Peyer's patch (tissue), 4 donors: ENCODE data around the gene PXMP2. TPM values are rescaled to one million over a fixed set of nuclear protein-coding genes. Genes with fewer than 3 reads are reported as not detected.

ENCODE experiments used
- DNase-seq, 3 donors: peaks; one replicate each; pipeline ENCODE4 v3.0.0-alpha.2; 2017 to 2019
- H3K27ac ChIP-seq, 4 donors: fragments of 200-600 bp; sonication (generic); one replicate each; pipeline ENCODE4 v1.5.1; 2016 to 2019
- H3K27me3 ChIP-seq, 2 donors: fragments of 200-600 bp; sonication (generic); one replicate each; pipeline ENCODE4 v1.5.1; 2019
- H3K36me3 ChIP-seq, 3 donors: fragments of 200-600 bp; sonication (generic); one replicate each; pipeline ENCODE4 v1.5.1; 2016 to 2019
- H3K4me1 ChIP-seq, 4 donors: fragments of 200-600 bp; sonication (generic); one replicate each; pipeline ENCODE4 v1.5.1; 2016 to 2019
- H3K4me3 ChIP-seq, 4 donors: fragments of 200-600 bp; sonication (generic); 1 replicate in 3 of 4; 2 replicates in 1 of 4; pipeline ENCODE4 v1.5.1; 2016 to 2019; ENCODE audit warnings: mild to moderate bottlenecking in 1 of 4
- H3K9me3 ChIP-seq, 4 donors: fragments of 200-600 bp; sonication (generic); one replicate each; pipeline ENCODE4 v1.5.1; 2016 to 2019; ENCODE audit warnings: mild to moderate bottlenecking in 1 of 4
- CTCF ChIP-seq, 6 experiments: fragments of 450-650 bp in 4 of 6; fragments of 200-600 bp in 2 of 6; sonication (generic) in 1 of 6; IDR thresholded peaks; one replicate each; pipeline ENCODE4 v1.5.1; 2017 to 2019; ENCODE audit warnings: antibody characterized with exemption in 6 of 6, mild to moderate bottlenecking in 3 of 6, moderate library complexity in 1 of 6
- POLR2A ChIP-seq, 2 donors: fragments of 450-650 bp; IDR thresholded peaks; one replicate each; pipeline ENCODE4 v1.5.1; 2017; ENCODE audit warnings: antibody characterized with exemption in 2 of 2, mild to moderate bottlenecking in 2 of 2, moderate library complexity in 2 of 2
- total RNA-seq, 4 donors: library from RNA; depleted of rRNA; stranded (reverse); fragments of >200 nt; gene quantifications; one replicate each; pipeline ENCODE4 v1.1.0, GENCODE V29; 2016

PXMP2 gene
- total RNA-seq, 4 donors from 2014 or later: 19.8 to 157 (median 109) TPM

GRCh38 chr12:132659146-132659545 lies 28.2 kb upstream of the PXMP2 start:
- Histone ChIP-seq H3K4me1 (no peaks in the 10 kb centered on the region), H3K27me3 (no peaks in the 10 kb centered on the region), H3K4me3 (no peak overlapping the region), H3K27ac (no peak overlapping the region), H3K9me3 (no peaks in the 10 kb centered on the region), H3K36me3 (peaks cover 0 to 86% (median 0%) of the 10 kb centered on the region in 3 donors)
- DNase-seq: peak in 1 of 3 donors; percentile 31
- TF ChIP-seq POLR2A (IDR thresholded peaks at IDR 0.05): no peak
- TF ChIP-seq CTCF (IDR thresholded peaks at IDR 0.05): no peak

GRCh38 chr12:132660052-132660451 lies 27.3 kb upstream of the PXMP2 start:
- peak in 1 of 3 donors; percentile 5 for DNase-seq
- TF ChIP-seq CTCF (IDR thresholded peaks at IDR 0.05) (no peak), POLR2A (IDR thresholded peaks at IDR 0.05) (no peak)
- H3K9me3 ChIP-seq: no peaks in the 10 kb centered on the region
- H3K27me3 ChIP-seq: no peaks in the 10 kb centered on the region
- H3K4me1 ChIP-seq: no peaks in the 10 kb centered on the region
- no peak overlapping the region for H3K4me3 ChIP-seq
- H3K36me3 ChIP-seq: peaks cover 0 to 87% (median 0%) of the 10 kb centered on the region in 3 donors
- no peak overlapping the region for H3K27ac ChIP-seq

- no peaks in the 10 kb centered on the region for H3K9me3 ChIP-seq
- H3K4me3 ChIP-seq: no peak overlapping the region
- peaks cover 0 to 96% (median 0%) of the 10 kb centered on the region in 3 donors for H3K36me3 ChIP-seq
- TF ChIP-seq CTCF (IDR thresholded peaks at IDR 0.05) (no peak), POLR2A (IDR thresholded peaks at IDR 0.05) (no peak)
- H3K4me1 ChIP-seq: no peaks in the 10 kb centered on the region
- H3K27me3 ChIP-seq: no peaks in the 10 kb centered on the region
- DNase-seq: peak in 1 of 3 donors; percentile 21
- no peak overlapping the region for H3K27ac ChIP-seq
Measured at GRCh38 chr12:132660996-132661395, 26.4 kb upstream of the PXMP2 start.

- H3K4me3 ChIP-seq: no peak overlapping the region
- H3K36me3 ChIP-seq: peaks cover 0 to 96% (median 0%) of the 10 kb centered on the region in 3 donors
- peak in 1 of 3 donors; percentile 32 for DNase-seq
- no peaks in the 10 kb centered on the region for H3K27me3 ChIP-seq
- no peak for TF ChIP-seq CTCF (IDR thresholded peaks at IDR 0.05)
- TF ChIP-seq POLR2A (IDR thresholded peaks at IDR 0.05): no peak
- no peaks in the 10 kb centered on the region for H3K9me3 ChIP-seq
- no peak overlapping the region for H3K27ac ChIP-seq
- no peaks in the 10 kb centered on the region for H3K4me1 ChIP-seq
Measured at GRCh38 chr12:132661972-132662371, 25.4 kb upstream of the PXMP2 start.

GRCh38 chr12:132662901-132663755 lies 24.3 kb upstream of the PXMP2 start:
- H3K9me3 ChIP-seq: no peaks in the 10 kb centered on the region
- H3K4me1 ChIP-seq: no peaks in the 10 kb centered on the region
- peaks cover 0 to 96% (median 0%) of the 10 kb centered on the region in 3 donors for H3K36me3 ChIP-seq
- no peak overlapping the region for H3K4me3 ChIP-seq
- no peak overlapping the region for H3K27ac ChIP-seq
- DNase-seq: peak in 1 of 3 donors; percentile 37
- H3K27me3 ChIP-seq: no peaks in the 10 kb centered on the region
- TF ChIP-seq CTCF (IDR thresholded peaks at IDR 0.05) (no peak), POLR2A (IDR thresholded peaks at IDR 0.05) (no peak)
